Small intestine (tissue), 7 donors: ENCODE measurements around the gene CHD3. TPM values are rescaled to one million over a fixed set of nuclear protein-coding genes. Genes with fewer than 3 reads are reported as not detected.

Experiments
- DNase-seq, 2 donors: peaks; one replicate each; pipeline versions ENCODE4 v3.0.0 to v3.0.0-alpha.2; 2013
- FAIRE-seq: peaks from 2 replicates; lab custom pipeline; 2012; peaks lifted over from hg19 to GRCh38; lab: Jason Lieb, UNC
- H3K27ac ChIP-seq, 3 donors: one replicate each; pipeline ENCODE4 v1.5.1; 2013; ENCODE audit warnings: low read length in 2 of 3, mild to moderate bottlenecking in 2 of 3, control low read depth in 1 of 3, inconsistent platforms in 1 of 3, low read depth in 1 of 3, moderate library complexity in 1 of 3
- H3K27me3 ChIP-seq, 3 donors: one replicate each; pipeline ENCODE4 v1.6.1; 2013; ENCODE audit warnings: low read length in 3 of 3, inconsistent platforms in 1 of 3; ENCODE audit not compliant: control insufficient read depth in 3 of 3, insufficient read depth in 3 of 3
- H3K36me3 ChIP-seq, 3 donors: one replicate each; pipeline ENCODE4 v1.6.1; 2013; ENCODE audit warnings: low read length in 3 of 3, inconsistent platforms in 1 of 3, low read depth in 1 of 3, mild to moderate bottlenecking in 1 of 3, moderate library complexity in 1 of 3; ENCODE audit not compliant: control insufficient read depth in 3 of 3, insufficient read depth in 2 of 3
- H3K4me1 ChIP-seq, 3 donors: one replicate each; pipeline ENCODE4 v1.6.1; 2013; ENCODE audit warnings: low read length in 2 of 3, inconsistent platforms in 1 of 3, low read depth in 1 of 3, mild to moderate bottlenecking in 1 of 3, moderate library complexity in 1 of 3; ENCODE audit not compliant: control insufficient read depth in 3 of 3, insufficient read depth in 2 of 3
- H3K4me3 ChIP-seq, 3 donors: one replicate each; pipeline ENCODE4 v1.5.1; 2013; ENCODE audit warnings: low read length in 3 of 3, control low read depth in 1 of 3, inconsistent platforms in 1 of 3, low read depth in 1 of 3, mild to moderate bottlenecking in 1 of 3, moderate library complexity in 1 of 3
- H3K9me3 ChIP-seq, 2 donors: one replicate each; pipeline ENCODE4 v1.6.1; 2013; ENCODE audit warnings: low read depth in 1 of 2, low read length in 1 of 2; ENCODE audit not compliant: control insufficient read depth in 2 of 2, insufficient read depth in 1 of 2
- WGBS, 3 donors: extraction: QIAGEN DNeasy Blood & Tissue Kit; methylation state at CpG; one replicate each; pipeline ENCODE4 v1.1.7; 2013; 5-methylcytosine and 5-hydroxymethylcytosine counted together
- polyA plus RNA-seq, 4 donors: library from polyadenylated mRNA; stranded (reverse) in 3 of 4; unstranded in 1 of 4; fragments of 200-250 nt in 3 of 4; fragments of 120-200 nt in 1 of 4; gene quantifications; one replicate each; pipeline versions ENCODE4 v1.2.1 to v1.2.3, GENCODE V29; 2013
- donor health status: healthy with polysubstance abuse.
- donor health status: control.
- donor health status: control.
- donor health status: Bipolar disorder and iron deficiency.
- donor health status: healthy.

The CHD3 gene
- polyA plus RNA-seq, 4 donors = 23.7 to 60.4 (median 36.7) TPM

DNA sequence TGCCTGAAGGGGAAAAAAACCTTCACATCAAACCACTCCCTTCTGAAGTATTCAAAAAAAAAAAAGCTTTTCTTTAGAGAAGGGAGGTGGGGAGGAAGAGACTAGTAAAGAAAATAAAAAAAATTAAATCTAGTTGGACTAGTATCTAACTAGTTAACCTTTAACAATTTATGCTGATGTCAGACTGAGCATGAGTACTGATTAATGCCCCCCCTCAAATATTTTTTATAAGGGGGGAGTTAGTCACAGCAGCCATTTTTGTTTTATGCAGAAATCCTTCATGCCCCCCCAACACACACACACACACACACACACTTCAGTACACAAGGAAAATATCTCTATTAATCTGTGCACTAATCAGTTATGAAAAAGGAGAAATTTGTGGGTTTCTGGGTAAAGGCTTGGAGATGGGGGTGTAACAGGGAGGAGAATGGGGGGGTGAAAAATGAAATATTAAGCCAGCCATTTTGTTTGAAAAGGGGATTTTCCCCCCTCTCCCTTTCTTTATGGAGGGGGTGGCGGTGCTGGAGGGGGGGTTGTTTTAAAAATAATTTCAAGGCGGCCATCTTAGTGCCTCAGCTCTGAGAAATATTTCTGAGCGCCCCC is 4.7 kb upstream of the CHD3 start:
- no peaks in the 10 kb centered on the region for H3K27me3 ChIP-seq
- peaks cover 2 to 59% (median 16%) of the 10 kb centered on the region in 3 donors for H3K4me1 ChIP-seq
- FAIRE-seq (no peak), DNase-seq (peak in 1 of 2 donors; percentile 66)
- H3K36me3 ChIP-seq = peaks cover 0 to 17% (median 4%) of the 10 kb centered on the region in 3 donors
- WGBS, 3 donors = 0 to 2% (median 0%) methylated on average over 2 to 3 of the region's 3 CpGs
- H3K4me3 ChIP-seq = peak overlapping the region in 1 of 3 donors; percentile 52
- peak overlapping the region in 1 of 3 donors; percentile 74 for H3K27ac ChIP-seq
- H3K9me3 ChIP-seq = no peaks in the 10 kb centered on the region

DNA sequence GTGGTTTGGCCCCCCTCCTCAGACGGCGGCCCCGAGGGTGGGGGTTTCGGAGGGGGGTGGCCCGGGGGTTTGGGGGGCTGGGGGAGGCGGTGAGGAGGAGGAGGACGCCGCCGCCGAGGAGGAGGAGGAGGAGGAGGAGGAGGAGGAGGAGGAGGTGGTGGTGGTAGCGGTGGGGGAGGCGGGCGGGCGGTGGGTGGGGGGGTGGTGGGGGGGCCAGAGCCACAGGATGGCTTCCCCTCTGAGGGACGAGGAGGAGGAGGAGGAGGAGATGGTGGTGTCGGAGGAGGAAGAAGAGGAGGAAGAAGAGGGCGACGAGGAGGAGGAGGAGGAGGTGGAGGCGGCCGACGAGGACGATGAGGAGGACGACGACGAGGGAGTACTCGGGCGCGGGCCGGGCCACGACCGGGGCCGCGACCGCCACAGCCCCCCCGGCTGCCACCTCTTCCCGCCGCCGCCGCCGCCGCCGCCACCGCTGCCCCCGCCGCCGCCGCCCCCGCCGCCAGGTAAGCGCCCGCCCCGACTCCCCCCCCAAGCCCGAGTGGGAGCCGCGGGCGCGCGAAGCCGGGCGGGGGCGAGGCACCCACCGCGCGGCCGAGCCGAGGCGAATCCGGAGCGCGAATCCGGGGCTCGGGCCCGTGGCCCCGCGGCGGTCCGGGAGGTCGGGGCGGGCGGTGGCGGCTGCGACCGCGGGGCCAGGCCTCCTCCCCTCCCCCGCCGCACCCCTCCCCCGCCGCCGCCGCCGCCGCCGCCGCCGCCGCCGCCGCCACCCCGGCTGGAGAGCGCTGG is 3.8 kb upstream of the CHD3 start:
- Histone ChIP-seq H3K4me1 (peaks cover 5 to 67% (median 23%) of the 10 kb centered on the region in 3 donors), H3K27me3 (no peaks in the 10 kb centered on the region), H3K9me3 (no peaks in the 10 kb centered on the region), H3K27ac (peak overlapping the region; percentile 66 to 91 (median 89)), H3K4me3 (peak overlapping the region; percentile 68 to 87 (median 86)), H3K36me3 (peaks cover 0 to 20% (median 4%) of the 10 kb centered on the region in 3 donors)
- FAIRE-seq (no peak), DNase-seq (peak in 1 of 2 donors; percentile 39)
- 0 to 4% (median 0%) methylated on average over 1 to 87 of the region's 100 CpGs for WGBS, 3 donors

DNA sequence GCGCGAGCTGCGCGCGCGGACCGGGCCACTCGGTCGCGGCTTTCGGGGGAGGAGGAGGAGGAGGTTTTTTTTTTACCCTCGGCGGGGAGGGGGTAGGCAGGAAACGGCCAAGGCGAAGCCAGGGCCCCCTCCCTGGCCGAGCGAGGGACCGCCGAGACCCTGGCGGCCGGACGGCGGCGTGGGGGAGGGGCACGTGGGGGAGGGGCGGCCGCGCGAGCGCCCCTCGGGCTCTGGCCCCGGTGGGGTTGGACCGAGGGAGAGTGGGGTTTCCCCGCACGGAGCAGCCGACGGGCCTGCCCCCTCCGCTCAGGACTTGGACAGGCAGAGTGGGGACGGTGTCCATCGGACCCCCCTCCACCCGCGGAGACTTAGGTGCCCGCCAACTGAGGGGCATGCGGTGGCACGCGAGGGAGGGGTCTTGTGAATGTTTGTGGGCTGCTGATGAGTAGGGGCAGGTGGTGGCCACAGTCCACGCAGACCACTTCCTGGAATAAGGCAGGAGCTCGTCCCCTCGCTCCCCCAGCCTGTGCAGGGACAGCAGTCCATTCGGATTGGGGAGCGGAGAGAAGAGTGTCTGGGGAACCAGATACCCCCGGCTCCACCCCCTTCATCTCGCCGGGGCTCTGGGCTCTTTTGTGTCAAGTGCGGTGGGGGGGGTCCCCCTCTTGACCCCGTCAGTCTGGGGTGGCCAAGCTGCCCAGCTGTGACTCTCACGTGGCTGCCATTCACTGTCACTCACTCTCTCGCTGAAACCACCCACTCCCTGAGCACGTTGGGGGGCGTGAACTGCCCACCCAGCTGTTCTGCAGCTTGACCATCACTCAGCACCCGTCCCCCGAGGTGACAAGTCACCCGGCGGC is 3.0 kb upstream of the CHD3 start:
- H3K9me3 ChIP-seq = no peaks in the 10 kb centered on the region
- WGBS, 3 donors = 0 to 1% (median 0%) methylated on average over 35 to 64 of the region's 64 CpGs
- H3K4me1 ChIP-seq = peaks cover 5 to 63% (median 24%) of the 10 kb centered on the region in 3 donors
- H3K27ac ChIP-seq = peak overlapping the region; percentile 66 to 93 (median 89)
- FAIRE-seq (no peak), DNase-seq (peak in 1 of 2 donors; percentile 60)
- peaks cover 0 to 24% (median 4%) of the 10 kb centered on the region in 3 donors for H3K36me3 ChIP-seq
- H3K4me3 ChIP-seq = peak overlapping the region; percentile 68 to 87 (median 86)
- H3K27me3 ChIP-seq = no peaks in the 10 kb centered on the region

DNA sequence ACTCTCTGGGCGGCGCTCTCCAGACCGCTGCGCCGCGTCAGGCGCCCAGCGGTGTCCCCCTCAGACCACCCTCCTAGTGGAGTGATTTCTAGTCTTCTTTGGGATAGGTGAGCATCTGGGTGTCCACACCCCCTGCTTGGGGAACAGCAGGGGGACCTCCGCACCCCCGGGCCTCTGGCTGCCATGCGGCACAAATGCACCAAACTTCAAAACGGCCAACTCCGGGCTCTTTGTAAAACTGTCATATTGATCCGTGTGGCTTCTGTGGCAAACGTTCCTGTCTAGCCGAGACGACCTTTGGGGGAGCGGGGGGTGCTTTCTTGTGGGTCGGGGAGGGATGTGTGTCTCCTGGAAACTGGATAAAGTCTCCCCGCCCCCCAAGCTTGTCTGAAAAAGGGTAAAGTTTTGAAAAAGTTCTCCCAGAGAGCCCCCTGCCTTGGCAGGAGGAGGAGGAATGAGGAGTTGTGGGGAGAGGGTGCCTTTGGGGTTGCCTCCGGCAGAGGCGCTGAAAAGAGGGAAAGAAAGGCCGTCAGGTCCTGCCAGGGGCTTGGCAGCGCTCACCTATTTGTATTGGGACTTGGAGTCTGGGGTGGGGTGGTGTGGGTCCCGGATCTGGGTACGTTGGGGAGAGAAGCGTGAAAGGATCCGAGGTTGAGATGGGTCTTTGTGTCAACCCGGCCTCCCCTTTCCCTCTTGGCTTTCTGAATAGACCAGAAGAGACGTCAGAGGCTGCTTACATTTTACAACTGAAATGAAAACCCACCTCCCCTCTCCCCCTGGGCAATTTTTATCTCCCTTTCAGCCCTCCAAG is 2.2 kb upstream of the CHD3 start:
- Histone ChIP-seq H3K4me1 (peaks cover 5 to 59% (median 24%) of the 10 kb centered on the region in 3 donors), H3K36me3 (peaks cover 4 to 29% (median 5%) of the 10 kb centered on the region in 3 donors), H3K27me3 (no peaks in the 10 kb centered on the region), H3K9me3 (no peaks in the 10 kb centered on the region), H3K27ac (peak overlapping the region; percentile 66 to 93 (median 89)), H3K4me3 (peak overlapping the region; percentile 68 to 87 (median 86))
- FAIRE-seq (no peak), DNase-seq (peak; percentile 38 to 67)
- WGBS, 3 donors = 1 to 2% (median 2%) methylated on average over 30 of the region's 30 CpGs

DNA sequence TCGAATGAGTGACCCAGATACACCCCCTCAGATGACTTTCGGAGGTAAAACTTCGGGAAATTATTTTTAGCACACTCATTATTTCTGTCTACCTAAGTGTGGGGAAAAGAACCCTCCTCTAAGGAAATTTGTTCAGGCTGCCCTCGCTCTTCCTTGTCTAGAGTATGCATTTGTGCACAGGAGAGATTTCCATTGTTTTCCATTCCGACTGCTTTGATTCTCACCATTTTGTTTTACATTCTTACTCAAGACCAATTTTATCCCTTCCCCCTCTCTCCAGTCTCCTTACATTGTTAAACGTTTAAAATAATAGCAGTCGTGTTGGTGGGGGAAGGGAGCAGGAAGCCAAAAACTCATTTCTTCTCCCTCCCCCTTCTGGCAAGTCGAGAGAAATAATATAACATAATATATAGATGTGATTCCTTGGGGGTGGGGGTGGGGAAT is 1.5 kb upstream of the CHD3 start:
- 3 to 4% (median 4%) methylated on average over 8 of the region's 8 CpGs for WGBS, 3 donors
- DNase-seq = no peak
- Histone ChIP-seq H3K27ac (peak overlapping the region; percentile 66 to 93 (median 89)), H3K4me3 (peak overlapping the region; percentile 68 to 87 (median 86)), H3K9me3 (no peaks in the 10 kb centered on the region), H3K36me3 (peaks cover 2 to 30% (median 4%) of the 10 kb centered on the region in 3 donors), H3K4me1 (peaks cover 5 to 53% (median 24%) of the 10 kb centered on the region in 3 donors), H3K27me3 (no peaks in the 10 kb centered on the region)
- FAIRE-seq = no peak

DNA sequence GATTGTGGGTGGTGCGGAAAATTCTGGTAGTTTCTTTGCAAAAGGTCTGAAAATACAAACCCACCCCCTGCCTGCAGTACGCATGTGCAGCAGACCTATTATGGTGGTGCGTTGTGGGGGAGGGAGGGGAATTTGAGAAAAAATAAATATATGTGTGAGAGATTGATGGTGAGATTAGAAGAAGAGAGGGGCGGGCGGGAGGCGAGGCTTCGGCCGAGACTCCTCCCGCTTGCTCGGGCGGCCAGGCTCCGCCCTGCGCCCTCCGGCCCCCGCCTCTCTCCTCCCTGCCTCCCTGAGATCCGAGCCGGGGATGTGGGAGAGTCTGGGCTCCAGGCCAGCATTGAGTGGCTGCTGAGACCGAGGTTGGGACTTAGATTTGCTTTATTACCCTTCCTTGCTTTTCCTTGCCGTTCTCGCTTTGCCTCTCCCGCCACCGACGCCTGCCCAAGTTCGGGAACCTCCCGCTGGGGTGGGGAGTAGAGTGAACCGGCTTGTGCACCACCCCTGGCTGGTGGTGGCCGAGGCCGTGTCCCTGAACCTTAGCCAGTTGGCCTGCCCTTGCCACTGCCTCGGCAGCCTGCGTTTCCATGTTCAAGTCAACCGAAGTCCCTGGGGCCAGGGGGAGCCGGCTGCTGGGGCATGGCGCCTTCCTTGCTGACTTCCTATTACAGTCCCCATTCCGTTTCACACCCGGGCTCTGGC is 956 bp upstream of the CHD3 start:
- FAIRE-seq (no peak), DNase-seq (peak; percentile 92 to 96)
- 0 to 1% (median 1%) methylated on average over 26 to 35 of the region's 35 CpGs for WGBS, 3 donors
- Histone ChIP-seq H3K4me1 (peaks cover 5 to 48% (median 23%) of the 10 kb centered on the region in 3 donors), H3K36me3 (peaks cover 2 to 30% (median 4%) of the 10 kb centered on the region in 3 donors), H3K4me3 (peak overlapping the region; percentile 36 to 87 (median 43)), H3K27me3 (no peaks in the 10 kb centered on the region), H3K9me3 (no peaks in the 10 kb centered on the region), H3K27ac (peak overlapping the region; percentile 68 to 97 (median 91))
